NCI-H1694 treated with DMSO at 0.1 percent for 48 hours (cell line): ENCODE results near the gene ACOT7.

Source experiments
- DNase-seq: peaks from one replicate; lab custom pipeline; 2025; lab: John Stamatoyannopoulos, UW

Gene ACOT7

DNA sequence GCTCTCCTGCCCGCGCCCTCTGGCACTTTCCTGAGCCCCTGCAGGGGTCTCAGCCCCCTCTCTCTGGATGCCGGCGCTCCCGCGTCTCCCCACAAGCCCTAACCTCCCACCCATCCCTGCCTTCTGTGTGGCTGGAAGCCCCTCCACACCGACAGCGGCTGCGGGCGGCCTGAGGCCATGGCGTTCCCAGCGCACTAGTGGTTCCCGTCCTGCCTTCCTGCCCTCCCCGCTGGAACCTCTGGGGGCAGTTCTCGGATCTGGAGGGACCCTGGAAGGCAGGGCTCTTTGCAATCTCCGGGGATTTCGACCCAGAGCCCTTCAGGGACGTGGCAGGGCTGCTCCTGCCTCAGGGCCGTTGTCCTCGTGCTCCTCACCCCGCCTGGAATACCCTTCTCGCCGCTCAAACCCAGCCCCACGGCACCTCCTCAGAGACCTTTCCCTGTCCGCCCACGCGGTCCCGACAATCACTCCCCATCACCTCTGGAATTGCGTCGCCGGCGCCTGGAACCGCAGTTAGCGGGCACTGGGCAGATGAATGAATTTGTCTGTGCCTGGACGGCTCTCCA, 30.5 kb upstream of the ACOT7 start:
- DNase-seq: no peak

GRCh38 chr1:6423321-6423999, 29.9 kb upstream of the ACOT7 start:
- peak; percentile 72 for DNase-seq

- no peak for DNase-seq
Measured at GRCh38 chr1:6421266-6421665, 27.7 kb upstream of the ACOT7 start.

- no peak for DNase-seq
Measured at GRCh38 chr1:6420454-6421042, 27.0 kb upstream of the ACOT7 start.

DNA sequence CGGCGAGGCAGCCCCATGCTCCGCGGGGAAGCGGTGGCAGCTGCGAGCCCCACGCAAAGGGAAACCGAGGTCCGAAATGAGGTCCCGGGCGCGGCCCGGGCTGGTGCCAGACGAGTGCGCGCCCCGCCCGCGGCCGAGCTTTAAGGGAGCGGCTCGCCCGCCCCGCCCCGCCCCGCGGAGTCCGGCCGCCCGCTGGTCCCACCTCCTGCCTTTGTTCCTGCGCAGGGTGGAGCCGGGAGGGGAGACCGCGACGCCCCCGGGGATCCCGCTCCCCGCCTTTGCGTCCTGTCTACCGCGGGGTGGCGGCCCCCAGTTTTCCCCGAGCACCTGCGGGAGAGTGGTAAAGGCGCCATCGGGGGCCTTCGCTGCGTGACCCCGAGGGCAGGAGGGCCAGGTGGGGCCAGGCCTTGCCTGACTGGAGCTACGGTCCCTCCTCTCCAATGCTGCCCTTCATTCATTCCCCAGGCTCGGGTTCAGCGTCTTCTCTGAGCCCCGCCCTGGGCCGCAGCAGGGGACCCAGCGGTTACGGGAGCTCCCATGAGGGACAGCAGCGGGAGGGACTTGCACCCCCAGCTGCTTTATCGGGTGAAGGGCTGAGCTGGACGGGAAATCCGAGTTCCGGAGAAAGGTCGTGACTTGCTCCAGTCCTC, 26.4 kb upstream of the ACOT7 start, which contains the start of gene HES2:
TSS of gene HES2 (minus strand) at position 116 of the 650 bp plus-strand sequence. CDS start at position 17, 99 bp downstream.
- DNase-seq: no peak

DNA sequence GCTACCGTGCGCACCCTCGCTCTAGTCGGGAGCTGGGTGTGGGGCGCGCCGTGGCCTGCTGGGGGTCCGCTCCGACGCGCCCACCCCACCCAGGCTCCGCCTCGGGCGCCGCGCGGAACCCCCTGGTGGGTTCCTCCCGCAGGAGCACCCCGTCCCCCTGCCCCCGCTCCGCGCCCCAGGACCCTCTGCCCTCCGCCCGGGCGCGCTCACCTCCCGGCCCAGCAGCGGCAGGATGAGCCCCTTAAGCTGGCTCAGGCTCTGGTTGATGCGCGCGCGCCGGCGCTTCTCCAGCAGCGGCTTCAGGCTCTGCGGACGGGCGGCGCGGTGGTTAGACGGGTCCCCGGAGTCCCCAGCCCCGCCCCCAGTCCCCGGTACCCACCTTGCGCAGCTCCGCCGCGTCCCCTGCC, 25.8 kb upstream of the ACOT7 start:
- no peak for DNase-seq

DNA sequence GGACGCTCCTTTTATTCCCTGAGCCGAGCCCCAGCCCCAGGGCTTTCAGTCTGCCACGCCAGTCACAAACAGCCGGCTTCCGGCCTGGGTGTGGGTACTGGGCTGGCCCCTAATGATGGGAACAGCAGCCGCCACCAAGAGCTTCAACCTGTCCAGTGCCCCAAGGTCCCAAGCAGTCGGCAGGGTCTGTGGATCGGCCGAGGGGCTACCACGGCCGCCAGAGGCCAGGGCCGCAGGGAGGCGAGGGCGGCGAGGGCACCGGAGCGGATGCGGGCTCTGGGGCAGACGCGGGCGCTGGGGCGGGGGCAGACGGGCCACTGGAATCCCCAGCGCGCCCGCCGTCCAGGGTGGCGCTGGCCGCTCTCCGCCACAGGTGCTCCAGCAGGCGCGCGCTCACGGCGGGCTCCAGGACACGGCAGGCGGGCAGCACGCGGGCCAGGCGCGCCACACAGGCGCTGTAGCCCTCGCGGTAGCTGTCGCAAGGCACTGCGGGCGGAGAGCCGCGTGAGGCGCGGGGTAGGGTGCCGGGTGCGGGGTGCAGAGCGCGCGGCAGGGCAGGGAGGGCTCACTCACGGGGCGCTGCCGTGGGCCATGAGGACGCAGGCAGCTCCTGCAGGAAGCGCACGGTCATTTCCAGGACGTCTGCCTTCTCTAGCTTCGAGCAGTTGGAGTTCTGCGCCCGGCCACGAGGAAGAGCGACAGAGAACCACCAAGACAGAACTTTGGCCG, 25.3 kb upstream of the ACOT7 start:
- DNase-seq: no peak

GRCh38 chr1:6417961-6418667, 24.5 kb upstream of the ACOT7 start:
- DNase-seq: no peak

- DNase-seq: no peak
Measured at GRCh38 chr1:6416906-6417305, 23.3 kb upstream of the ACOT7 start.

GRCh38 chr1:6416295-6416656, 22.7 kb upstream of the ACOT7 start:
- no peak for DNase-seq

DNA sequence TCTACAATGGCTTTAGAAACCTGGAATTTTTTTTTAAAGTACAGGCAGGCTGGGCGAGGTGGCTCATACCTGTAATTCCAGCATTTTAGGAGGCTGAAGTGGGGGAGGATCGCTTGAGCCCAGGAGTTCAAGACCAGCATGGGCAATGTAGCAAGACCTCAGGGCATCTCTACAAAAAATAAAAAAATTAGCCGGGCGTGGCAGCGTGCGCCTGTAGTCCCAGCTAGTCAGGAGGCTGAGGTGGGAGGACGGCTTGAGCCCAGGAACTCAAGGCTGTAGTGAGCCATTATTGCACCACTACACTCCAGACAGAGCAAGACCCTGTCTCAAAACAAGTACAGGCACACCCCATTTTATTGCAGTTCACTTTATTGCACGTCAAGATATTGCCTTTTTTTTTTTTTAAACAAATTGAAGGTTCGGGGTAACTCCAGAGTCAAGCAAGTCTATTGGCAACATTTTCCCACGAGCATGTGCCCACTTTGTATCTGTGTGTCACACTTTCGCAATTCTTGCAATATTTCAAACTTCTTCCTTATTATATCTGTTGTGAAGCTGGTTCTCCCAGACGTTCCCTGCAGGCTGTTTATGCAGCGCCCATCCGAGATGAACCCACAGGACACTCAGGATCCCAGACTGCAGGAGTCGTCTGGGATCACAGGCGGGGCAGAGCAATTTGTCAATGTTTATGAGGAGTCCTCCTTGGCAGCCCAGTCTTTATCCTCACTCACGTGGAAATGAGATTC, 21.5 kb upstream of the ACOT7 start:
- no peak for DNase-seq

- DNase-seq: peak; percentile 20
Measured at GRCh38 chr1:6414443-6414844, 20.9 kb upstream of the ACOT7 start.

DNA sequence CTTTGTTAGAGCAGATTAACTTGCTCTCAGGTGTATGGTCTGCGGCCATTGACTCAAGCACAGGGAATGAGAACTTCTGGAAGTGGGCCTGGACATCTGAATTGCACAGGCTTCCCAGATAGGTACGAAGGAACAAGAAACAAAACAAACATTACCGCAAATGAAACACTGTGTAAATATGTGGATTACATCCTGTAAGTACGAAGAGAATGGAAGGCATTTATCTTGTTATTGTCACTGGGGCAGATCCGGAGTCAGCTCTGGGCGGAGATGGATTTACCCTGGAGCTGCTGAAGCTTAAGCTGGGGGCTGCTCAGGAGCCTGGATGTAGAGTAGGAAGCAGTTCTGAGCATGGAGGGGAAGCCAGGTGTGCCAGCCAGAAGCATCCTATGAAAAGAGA, 19.3 kb upstream of the ACOT7 start:
- DNase-seq: no peak

DNA sequence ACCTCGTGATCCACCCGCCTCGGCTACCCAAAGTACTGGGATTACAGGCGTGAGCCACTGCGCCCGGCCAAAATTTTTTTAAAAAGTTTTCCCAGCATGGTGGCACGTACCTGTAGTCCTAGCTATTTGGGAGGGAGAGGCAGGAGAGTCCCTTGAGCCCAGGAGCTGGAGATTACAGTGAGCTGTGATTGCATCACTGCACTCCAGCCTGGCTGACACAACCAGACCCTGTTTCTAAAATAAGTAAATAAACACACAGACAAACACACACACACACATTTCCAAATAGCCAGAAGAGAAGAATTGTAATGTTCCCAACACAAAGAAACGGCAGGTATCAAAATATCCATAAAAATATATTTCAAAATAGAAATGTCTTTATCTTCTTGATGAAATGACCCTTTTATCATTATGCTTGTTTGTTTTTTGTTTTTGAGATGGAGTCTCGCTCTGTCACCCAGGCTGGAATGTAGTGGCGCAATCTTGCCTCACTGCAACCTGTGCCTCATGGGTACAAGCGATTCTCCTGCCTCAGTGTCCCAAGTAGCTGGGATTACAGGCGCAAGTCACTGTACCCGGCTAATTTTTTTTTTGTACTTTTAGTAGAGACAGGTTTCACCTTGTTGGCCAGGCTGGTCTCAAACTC, 16.8 kb upstream of the ACOT7 start:
- DNase-seq: no peak

- DNase-seq: no peak
Measured at GRCh38 chr1:6409733-6410132, 16.2 kb upstream of the ACOT7 start.

DNA sequence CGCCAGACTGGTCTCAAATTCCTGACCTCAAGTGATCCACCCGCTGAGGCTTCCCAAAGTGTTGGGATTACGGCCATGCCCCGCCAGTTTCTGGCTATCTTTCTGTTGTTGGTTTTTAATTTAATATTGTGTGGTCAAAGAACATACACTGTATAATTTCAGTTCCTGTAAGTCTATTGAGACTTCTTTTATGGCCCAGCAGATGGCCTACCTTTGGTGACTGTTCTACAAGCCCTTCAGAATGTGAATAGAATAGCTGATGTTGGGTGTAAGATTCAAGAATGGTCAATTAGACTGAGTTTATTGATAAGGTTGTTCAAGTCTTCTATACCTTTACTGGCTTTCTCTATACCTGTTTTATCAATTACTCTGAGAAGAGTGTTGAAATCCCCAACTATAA, 15.5 kb upstream of the ACOT7 start:
- DNase-seq: no peak

- DNase-seq: no peak
Measured at GRCh38 chr1:6408023-6408422, 14.5 kb upstream of the ACOT7 start.

- no peak for DNase-seq
Measured at GRCh38 chr1:6401673-6402072, 8.1 kb upstream of the ACOT7 start.

- no peak for DNase-seq
Measured at GRCh38 chr1:6399294-6399693, 5.7 kb upstream of the ACOT7 start.

DNA sequence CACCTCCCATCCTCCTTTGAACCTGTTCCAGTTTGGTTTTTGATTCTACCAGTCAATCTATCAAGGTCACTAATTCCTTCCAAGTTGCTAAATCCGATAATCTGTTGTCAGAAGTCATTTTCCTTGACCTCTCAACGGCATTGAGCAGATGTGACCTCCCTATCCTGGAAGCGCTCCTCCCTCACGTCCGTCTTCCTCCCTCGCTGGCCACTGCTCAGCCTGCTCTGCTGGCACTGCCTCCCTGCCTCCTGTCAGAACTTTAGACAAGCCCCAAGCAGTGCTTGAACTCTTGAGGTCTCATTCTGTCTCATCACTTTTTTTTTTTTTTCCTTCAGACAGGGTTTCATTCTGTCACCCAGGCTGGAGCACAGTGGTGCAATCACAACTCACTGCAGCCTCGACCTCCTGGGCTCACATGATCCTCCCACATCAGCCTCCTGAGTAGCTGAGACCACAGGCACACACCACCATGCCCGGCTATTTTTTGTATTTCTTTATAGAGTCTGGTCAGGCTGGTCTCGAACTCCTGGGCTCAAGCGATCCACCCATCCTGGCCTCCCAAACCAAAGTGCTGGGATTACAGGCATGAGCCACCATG, 4.4 kb upstream of the ACOT7 start:
- DNase-seq: no peak
